ENCODE measurements around the gene LGR4.

The LGR4 gene

DNA sequence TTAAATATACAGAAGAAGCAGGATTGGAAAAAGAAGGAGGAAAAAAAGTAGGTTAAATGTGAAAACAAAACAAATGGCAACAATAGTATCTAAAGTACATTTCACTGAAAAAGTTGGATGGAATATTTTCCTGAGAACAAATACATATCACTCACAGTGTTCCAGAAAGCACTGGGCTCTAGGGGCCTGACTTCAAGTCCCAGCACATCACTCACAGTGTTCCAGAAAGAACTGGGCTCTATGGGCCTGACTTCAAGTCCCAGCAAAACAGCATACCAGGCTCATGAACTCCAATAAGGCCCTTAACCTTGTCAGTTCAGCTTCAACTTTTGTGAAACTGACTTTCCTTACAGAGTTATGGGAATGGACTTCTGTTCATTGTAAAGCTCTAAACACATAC lies 63.5 kb downstream of the LGR4 start:
- TF ChIP-seq CTCF (IDR thresholded peaks at IDR 0.05), result no peak

- TF ChIP-seq CTCF (IDR thresholded peaks at IDR 0.05), result no peak
These were observed 64.3 kb downstream of the LGR4 start for GRCh38 chr11:27408246-27408800.

GRCh38 chr11:27406498-27407354 lies 65.9 kb downstream of the LGR4 start:
- TF ChIP-seq CTCF (IDR thresholded peaks at IDR 0.05), result no peak

DNA sequence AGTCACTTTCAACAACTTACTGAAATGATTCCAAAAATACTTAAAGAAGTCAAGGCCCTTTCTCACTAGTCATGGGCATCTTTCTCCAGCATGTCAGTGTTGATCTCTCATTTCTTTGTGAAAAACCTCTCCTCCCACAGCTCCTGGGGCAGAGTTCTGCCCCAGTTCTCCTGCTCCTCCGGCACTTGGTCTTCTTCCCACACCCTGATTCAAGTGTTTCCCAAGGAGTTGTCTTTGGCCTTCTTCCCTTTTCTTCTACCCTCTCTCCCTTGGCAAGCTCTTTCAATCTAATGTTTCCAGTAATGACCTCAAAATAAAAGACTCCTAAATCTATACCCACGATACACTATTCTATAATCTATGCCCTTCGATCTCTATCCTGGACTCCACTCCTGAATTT lies 67.5 kb downstream of the LGR4 start:
- TF ChIP-seq CTCF (IDR thresholded peaks at IDR 0.05), result no peak

- no peak for TF ChIP-seq CTCF (IDR thresholded peaks at IDR 0.05)
These were observed 68.2 kb downstream of the LGR4 start for GRCh38 chr11:27404427-27404826.

DNA sequence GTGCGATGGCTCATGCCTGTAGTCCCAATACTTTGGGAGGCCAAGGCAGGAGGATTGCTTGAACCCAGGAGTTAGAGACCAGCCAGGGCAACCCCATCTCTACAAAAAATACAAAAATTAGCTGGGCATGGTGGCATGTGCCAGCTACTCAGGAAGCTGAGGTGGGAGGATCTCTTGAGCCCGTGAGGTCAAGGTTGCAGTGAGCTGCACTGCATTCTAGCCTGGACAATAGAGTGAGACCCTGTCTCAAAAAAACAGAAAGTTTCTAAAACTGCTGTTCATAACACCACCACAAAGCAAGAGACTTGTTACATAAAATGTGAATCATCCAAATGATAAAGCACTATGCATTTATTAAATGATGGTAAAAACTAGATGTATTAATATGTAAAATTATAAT lies 69.4 kb downstream of the LGR4 start:
- no peak for TF ChIP-seq CTCF (IDR thresholded peaks at IDR 0.05)

DNA sequence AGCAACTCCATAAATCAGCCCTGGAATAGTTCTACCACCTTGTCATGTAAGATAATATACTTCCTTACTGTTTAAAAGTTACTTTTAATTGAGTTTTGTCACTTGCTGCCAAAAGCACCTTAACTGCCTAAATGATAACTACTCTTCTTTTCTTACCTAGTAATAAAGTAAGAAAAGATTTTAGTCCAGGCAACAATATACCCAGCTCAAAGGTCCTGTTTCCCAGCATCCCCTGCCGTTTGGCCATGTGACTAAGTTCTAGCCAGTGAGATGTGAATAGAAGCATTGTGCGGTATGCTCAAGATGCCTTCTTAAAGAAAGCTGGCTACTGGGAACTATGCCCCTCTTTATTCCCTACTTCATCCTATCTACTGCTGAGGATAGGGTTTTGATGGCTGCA lies 70.1 kb downstream of the LGR4 start:
- no peak for TF ChIP-seq CTCF (IDR thresholded peaks at IDR 0.05)

Measured in LNCAP (cell line).